HG03135 (cell line): Measurements from ENCODE around the gene PTPN14.

Experiments
- ATAC-seq: cut with Tn5 transposase; IDR thresholded peaks from one replicate; pipeline ENCODE4 v1.9.1; 2021; ENCODE audit warnings: mild to moderate bottlenecking, moderate library complexity; ENCODE audit not compliant: unreplicated experiment

PTPN14 gene

DNA sequence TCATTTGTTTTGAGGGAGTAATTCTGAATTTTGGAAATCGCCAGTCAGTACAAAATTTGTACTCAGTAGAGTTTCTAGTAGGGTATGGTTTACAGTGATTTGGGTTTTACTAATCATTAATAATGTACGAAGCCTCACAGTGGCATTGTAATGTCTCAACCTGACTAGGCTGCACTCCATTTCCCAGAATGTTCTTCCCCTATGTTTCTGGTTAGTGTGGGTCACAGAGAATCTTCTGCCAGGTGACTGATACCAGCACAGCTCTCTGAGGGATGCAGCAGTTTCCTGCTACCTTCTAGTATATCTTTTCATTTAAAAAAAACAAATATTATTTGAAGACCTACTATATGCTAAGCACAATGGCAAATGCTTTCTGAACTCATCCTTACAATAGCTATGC is 112.9 kb downstream of the PTPN14 start:
- no peak for ATAC-seq

GRCh38 chr1:214438075-214438474 is 113.3 kb downstream of the PTPN14 start:
- no peak for ATAC-seq

DNA sequence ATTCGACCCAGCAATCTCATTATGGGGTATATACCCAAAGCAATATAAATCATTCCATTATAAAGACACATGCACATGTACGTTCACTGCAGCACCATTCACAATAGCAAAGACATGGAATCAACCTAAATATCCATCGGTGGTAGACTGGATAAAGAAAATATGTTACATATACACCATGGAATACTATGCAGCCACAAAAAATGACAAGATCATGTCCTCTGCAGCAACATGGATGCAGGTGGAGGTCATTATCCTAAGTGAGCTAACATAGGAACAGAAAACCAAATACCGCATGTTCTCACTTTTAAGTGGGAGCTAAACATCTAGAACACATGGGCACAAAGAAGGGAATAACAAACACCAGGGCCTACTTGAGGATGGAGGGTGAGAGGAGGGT is 115.5 kb downstream of the PTPN14 start:
- no peak for ATAC-seq

GRCh38 chr1:214432245-214432644 is 119.2 kb downstream of the PTPN14 start:
- no peak for ATAC-seq

- ATAC-seq: no peak
These were observed 121.2 kb downstream of the PTPN14 start for GRCh38 chr1:214429951-214430770.

DNA sequence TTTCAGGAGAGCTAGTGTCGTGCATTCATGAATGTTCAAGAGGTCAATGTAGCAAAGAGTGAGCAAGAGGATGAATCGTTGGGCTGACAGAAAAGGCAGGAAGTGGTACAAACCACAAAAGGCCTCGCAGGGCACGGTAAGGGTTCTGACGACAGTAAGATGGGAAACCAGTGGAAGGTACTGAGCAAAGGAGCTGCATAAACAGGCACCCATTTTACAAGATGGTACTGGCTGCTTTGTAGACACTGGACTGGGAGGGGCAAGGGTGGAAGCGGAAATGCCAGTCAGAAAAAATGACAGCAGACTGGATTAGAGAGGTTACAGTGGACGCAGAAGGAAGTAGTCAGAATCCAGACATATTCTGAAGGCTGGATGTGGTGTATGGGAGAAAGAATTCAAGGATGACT is 123.5 kb downstream of the PTPN14 start:
- peak; percentile 87 for ATAC-seq

DNA sequence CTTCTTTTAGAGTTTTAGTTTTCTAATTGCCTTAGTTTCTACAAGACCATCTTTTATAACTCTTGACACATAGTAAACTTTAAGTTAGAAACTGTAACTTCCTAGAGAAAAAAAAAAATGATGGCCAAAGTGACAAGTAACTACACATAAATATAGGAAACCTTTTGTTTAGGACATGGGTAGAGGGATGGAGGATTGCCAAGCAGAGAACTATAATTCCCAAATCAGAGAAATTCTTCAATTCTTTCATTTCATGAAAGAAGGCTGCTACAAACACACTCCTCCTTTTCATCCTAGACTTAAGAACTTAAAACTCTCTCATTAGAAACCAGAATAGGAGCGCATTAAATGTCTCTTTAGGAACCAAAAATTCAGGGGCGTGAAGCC is 125.0 kb downstream of the PTPN14 start:
- ATAC-seq: no peak

DNA sequence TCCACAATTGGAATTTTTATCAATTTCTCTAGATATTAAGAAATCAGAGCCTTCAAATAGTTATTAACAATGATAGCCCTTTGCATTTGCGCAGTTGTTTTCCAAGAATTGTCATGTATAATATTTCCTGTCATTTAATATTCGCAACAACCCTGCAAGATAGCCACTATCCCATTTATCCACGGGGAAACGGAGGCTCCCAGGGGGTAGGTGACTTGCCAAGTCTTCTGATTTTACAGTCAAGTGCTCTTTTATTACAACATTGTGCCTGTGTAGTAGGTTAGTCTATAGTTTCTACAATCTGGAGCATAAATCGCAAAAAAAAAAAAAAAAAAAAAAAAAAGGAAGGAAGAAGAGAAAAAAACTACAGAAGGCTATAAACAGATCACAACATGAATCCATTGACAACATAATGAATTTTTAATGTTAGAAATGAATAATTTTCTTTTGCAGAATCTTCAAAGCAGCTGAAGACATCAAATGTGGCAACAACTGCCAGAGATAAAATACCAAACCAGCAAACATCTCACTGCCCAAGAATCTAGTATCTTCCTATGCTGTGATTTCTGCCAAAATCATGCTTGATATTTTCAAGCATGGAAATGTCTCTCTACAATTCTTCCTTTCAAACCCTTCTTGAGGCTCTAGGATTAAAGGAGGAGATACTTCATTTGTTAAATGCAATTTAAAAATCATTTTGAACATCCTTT is 125.5 kb downstream of the PTPN14 start:
- ATAC-seq: no peak

DNA sequence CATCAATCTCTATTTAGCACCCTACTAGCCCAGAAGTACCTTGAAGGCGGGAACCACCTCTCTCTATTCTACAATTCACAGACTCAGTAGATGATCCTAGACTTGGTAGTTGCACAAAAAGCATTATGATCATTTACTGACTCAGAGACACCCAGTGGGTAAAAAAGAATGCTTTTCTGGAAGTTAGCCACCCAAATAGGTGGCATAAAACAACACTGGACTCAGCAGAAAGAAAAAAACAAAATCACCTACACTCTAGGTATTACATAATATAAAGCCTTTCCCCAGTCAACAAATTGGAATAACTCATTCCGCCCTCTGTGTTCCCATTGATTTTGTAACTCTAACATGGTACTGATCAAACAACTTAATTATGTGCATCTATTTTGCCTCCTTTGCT is 126.3 kb downstream of the PTPN14 start:
- ATAC-seq: no peak

DNA sequence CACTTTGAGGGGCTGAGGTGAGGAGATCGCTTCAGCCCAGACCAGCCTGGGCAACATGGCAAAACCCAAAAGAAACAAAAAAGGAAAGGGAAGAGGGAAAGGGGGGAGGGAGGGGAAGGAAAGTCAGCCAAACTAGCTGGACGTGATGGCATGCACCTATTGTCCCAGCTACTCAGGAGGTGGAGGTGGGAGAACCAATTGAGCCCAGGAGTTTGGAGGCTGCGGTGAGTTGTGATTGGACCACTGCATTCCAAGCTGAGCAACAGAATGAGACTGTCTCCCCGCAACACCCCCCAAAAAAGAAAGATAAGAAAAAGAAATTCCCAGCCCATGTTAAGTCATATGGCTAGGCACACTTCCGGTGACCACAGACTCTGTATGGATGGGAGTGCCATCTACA is 128.4 kb downstream of the PTPN14 start:
- ATAC-seq: no peak

- ATAC-seq: no peak
These were observed 129.2 kb downstream of the PTPN14 start for GRCh38 chr1:214422137-214422671.

- no peak for ATAC-seq
These were observed 130.6 kb downstream of the PTPN14 start for GRCh38 chr1:214420833-214421232.

GRCh38 chr1:214420341-214420740 is 131.1 kb downstream of the PTPN14 start:
- ATAC-seq: no peak

DNA sequence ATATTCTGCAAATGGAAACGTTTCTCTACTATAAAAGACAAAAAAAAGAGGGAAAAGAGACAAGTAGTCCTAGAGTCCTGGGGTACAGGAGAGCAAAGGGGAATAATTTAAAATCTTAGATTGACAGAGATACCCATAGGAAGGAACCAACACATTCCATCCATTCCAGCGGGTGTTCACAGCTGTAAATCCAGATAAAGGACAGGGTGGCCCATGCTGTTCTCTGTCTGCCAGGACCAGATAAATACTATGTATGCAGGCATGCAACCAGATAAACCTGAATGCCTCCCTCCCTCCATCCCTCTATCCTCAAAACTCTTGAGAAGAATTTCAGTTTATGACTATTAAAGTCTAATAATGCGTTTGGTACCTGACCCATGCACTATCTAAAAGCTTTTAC is 131.8 kb downstream of the PTPN14 start:
- ATAC-seq: no peak

DNA sequence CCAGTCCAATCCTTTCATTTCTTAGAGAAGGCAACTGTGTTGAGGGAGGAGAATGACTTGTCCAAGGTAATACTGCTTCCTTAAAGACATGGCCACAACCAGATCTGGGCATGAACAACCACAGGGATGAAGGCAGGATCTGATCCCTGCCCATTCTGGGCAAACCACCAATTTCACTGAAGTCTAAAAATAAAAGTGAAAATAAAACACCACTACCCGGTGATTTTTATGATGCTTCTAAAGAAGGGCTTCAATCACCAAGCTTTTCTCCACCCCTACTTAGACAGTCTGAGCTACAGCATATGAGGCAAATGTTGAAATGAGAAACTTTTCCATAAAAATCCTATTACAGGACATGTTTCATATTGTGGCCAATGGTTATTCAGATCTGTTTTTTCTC is 133.0 kb downstream of the PTPN14 start:
- no peak for ATAC-seq

- ATAC-seq: no peak
These were observed 133.7 kb downstream of the PTPN14 start for GRCh38 chr1:214417545-214418210.

DNA sequence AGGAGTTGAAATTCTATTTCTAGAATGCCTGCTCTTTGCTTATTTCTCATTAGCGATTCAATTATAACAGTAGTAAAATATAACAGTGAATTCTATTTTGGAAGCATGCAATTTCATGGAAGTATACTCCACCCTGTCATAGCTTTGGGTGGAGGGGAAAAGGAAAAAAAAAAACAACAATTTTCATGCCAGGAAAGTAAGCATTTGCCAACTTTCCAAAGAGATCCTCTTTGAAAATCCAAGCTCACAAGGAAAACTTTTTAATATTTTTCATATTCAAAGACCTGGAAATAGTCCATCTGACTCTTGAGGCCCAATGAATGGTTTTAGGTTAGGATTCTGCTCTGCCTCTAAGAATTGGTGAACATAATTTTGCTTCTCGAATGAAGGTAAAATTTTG is 134.5 kb downstream of the PTPN14 start:
- no peak for ATAC-seq

- no peak for ATAC-seq
These were observed 135.0 kb downstream of the PTPN14 start for GRCh38 chr1:214416417-214416816.

DNA sequence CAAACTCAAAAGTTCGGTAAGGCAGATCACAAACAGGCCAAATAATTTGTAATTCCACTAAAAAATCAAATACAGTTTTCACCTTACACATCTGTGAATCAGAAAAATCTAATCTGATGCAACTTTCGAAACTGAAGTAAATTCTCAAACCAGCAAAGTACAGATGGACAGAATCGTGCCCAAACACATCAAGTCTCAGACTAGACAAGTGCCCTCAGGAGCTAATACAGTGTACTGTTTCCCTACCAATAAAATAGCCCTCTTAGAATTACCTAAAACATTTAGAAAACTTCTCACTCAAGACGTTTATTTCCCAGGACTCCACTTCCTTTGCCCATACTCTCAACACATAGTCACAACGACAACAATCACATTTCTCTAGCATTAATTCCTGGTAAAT is 136.3 kb downstream of the PTPN14 start:
- ATAC-seq: no peak

DNA sequence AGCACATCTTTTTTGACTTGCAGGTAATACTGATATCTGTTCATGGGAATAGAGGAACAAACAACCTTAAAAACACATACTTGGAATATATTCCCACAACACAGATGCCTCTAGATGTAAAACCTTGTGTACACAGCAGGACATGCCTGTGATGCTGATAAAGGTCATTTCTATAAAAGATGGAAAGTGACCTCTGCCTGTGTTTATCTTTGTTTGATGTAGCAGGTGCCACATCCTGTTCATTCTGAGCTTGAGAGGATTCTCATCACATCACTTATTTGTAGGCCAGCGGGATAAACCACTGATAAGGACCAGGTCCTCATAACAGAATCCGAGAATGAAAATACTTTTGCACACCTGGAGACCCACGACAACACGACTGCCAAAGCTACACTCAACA is 136.7 kb downstream of the PTPN14 start:
- no peak for ATAC-seq

GRCh38 chr1:214413315-214413714 is 138.1 kb downstream of the PTPN14 start:
- ATAC-seq: no peak
